Fibroblast of the conjunctiva (primary cell): Measurements from ENCODE around the gene ANXA6.

ENCODE experiments used
- DNase-seq: peaks from one replicate; pipeline ENCODE4 v3.0.0-alpha.2; 2010; ENCODE audit warnings: low read depth

The ANXA6 gene

DNA sequence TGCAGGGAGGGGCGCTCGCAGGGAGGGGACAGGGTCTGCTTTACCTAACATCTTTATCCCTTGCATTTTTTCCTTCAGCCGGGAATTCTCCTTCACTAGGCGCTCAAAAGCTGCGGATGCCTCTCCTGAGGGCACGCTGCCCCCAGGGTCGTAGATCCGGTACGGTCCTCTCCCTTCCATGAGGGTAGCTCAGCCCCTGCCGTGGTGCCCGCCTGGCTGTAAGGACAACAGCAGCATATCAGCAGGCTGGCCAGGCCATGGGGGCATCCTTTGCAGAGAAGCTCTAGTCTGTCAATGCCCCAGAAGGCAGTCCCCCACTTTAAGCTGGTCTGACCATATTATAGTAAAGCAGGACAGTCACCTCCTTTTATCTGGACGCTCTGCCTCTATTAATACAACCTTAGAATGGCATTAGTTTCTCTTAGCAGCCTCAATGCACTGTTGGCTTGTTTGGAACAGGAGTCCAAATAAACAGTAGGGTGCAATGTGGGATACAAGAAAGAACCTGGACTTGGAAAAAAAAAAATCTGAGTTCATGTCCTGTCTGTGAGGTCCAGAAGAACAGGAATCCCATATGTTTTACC, 92.6 kb downstream of the ANXA6 start:
- no peak for DNase-seq

DNA sequence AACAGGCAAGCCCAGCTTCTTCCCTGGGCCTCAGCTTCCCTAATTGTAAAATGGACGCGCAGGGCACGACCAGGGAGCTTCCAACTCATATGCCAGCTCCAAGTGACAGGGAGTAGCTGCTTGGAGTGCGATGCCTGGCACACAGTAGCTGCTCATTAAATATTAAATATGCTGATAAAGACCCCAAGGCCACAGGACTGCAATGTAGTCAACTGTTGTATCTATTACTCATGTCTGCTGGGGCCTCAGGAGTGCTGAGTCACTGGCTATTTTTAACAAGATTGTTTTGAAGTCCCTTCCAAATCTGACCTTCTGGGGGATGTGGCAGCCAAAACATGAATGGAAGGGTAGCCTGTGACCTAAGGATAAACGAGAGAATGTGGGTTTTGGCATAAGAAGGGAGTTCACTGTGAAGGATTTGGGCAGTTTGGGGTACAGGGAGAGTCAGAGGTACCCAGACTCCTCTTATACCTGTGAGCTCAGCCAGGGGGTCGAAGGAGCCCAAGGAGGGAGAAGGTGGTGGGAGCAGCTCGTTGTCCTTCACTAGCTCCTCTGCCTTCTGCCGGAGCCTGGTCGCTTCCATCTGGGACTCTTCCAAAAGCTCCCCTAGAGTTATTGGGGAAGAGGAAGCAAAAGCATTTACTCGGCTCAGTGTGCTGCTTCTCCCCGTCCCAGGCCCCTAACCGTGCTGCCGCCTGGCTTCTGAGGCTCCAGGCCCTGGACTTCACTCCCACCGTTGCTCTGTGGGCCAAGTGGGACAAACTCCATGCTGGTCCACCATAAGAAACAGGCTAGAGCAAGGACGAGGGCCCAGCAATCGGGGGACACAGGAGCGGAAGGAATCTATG, 94.2 kb downstream of the ANXA6 start:
- DNase-seq, result peak; percentile 48

- no peak for DNase-seq
Observed at GRCh38 chr5:151062405-151063141, 95.0 kb downstream of the ANXA6 start.

GRCh38 chr5:151060742-151061141, 96.8 kb downstream of the ANXA6 start:
- no peak for DNase-seq

DNA sequence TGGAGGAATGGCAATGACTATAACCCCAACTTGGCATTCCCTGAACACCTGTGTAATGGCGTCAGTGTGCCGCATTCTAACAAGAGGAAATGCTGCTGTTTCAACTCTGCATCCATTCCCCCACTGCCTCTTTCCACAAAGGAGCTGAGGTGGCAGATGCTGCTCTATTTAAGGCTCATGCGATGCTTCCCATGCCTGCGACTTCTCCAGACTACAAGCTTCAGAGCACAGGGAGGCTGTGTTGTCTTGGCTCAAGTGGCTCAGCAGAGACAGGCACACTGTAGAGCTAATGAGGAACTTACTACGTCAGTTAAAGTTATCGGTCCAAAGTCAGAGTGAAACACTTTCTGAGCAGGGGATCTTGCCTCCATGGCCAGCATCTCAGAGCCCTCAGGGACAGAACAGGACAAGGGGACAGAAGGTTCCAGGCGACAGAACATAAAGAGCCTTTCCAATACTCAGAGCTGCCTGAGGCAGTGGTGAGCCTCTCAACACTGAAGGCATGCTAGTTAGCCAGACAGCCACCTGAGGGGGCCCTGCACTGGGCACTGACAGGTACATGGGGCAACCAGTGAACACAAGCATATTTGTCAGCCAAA, 98.6 kb downstream of the ANXA6 start:
- DNase-seq, result no peak

GRCh38 chr5:151058301-151058700, 99.3 kb downstream of the ANXA6 start:
- DNase-seq, result no peak

DNA sequence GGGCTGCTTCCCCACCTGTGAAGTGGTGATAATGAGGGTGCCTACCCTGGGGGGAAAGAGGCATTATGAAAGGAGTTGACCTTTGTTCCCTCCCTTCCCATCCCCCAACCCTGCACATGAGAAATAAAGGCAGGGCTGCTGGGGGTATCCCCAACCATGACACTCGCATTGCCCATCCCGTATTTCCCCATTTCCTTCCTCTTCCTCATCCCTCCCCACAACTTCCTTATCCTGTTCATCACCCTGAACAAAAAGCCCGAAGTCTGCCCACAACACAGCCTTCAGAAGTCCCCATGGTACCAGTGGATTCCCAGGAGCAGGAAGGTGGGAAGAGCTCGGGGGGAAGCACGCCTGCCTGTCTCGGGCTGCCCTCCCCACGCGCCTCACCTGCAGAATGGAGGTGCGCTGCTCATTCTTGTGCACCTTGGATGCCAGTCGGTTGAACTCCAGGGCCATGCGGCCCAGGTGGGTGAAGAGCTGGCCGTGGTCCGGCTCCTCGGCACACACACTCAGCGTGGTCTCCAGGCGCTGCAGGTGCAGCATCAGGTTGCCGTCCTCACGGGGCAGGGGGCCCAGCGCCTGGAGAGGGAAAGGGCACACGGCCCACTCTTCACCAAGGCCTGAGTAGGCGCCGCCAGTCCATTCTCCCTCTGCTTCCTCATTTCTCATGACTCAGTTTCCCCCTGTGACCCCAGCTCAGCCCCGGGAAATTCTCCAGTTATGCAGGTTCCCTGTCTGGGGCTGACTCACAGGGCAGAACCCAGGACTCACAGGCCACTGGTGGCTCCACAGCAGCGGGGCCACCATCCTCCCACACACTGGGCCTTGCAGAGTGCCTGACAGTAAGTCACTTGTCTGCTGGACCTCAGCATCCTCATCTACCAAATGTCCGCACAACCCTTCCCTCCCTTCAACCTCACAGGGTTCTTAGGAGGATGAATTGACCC, 100.9 kb downstream of the ANXA6 start:
- no peak for DNase-seq

GRCh38 chr5:151055336-151055735, 102.2 kb downstream of the ANXA6 start:
- no peak for DNase-seq

- DNase-seq, result no peak
Observed at GRCh38 chr5:151054709-151055108, 102.9 kb downstream of the ANXA6 start.

- DNase-seq, result no peak
Observed at GRCh38 chr5:151053796-151054462, 103.7 kb downstream of the ANXA6 start.

DNA sequence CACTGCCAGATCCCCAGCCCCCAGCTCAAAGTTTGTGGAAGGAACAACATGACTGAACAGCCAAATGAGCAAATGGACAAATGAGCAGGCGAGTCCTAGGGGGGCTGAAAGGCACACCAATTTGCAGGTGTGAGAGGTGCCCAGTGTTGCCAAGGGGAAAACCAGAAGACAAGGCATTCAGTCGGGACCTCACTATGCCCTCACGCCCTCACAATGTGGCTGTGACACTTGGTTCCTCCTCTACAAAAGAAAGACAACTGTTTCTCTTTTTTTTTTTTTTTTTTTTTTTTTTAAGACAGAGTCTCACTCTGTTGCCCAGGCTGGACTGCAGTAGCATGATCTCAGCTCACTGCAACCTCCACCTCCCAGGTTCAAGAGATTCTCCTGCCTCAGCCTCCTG, 104.7 kb downstream of the ANXA6 start:
- no peak for DNase-seq

- DNase-seq, result no peak
Observed at GRCh38 chr5:151051931-151052608, 105.5 kb downstream of the ANXA6 start.

- DNase-seq, result peak; percentile 70
Observed at GRCh38 chr5:151051066-151051930, 106.3 kb downstream of the ANXA6 start.
